GM12874 (cell line): ENCODE data around the gene DFFA.
A peak's percentile ranks its signal among the peaks of the same experiment; 100 is the strongest.

Experiments
- CTCF ChIP-seq: IDR thresholded peaks from 2 replicates; pipeline ENCODE4 v1.5.1; 2011; ENCODE audit warnings: low read depth, mild to moderate bottlenecking, control low read depth, low read length, moderate library complexity; ENCODE audit not compliant: insufficient read depth

DFFA gene

DNA sequence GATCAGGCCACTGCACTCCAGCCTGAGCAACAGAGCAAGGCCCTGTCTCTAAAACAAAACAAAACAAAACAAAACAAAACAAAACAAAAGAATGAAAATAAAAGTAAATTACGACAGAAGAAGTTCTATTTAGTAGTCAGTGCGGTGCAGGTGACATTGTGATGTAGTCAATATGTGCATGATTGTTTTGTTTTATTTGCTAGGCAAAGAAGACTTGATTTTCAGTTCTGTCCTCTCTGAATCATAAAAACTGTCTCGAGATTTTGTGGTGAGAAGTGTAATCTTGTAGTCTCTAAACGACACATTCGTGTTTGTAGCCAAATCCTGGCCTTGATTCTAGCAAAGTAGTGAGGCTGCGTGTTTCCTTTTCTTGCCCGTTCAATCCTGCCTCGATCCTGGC lies 25.9 kb upstream of the DFFA start:
- TF ChIP-seq CTCF, result no peak

DNA sequence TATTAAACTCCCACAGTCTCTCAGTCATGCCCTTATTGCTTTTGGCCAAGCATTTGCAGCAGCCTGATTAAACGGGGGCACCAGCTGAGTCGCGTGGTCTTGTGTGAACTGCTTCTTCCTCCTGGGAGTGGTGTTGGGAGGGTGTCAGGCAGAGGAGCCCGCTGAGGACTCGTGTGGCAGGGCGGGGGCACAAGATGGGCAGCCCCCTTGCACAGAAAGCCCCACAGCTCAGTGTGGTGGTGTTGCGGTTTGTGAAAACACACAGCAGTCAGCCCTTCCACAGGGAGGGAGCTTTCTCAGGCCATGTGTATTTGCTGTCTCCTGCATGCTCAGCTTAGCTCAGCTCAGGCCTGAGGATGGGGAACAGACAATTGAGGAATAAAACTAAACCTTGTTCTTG lies 24.8 kb upstream of the DFFA start:
- TF ChIP-seq CTCF, result no peak

- no peak for TF ChIP-seq CTCF
Observed at GRCh38 chr1:10495952-10496351, 23.6 kb upstream of the DFFA start.

- no peak for TF ChIP-seq CTCF
Observed at GRCh38 chr1:10495475-10495817, 23.1 kb upstream of the DFFA start.

DNA sequence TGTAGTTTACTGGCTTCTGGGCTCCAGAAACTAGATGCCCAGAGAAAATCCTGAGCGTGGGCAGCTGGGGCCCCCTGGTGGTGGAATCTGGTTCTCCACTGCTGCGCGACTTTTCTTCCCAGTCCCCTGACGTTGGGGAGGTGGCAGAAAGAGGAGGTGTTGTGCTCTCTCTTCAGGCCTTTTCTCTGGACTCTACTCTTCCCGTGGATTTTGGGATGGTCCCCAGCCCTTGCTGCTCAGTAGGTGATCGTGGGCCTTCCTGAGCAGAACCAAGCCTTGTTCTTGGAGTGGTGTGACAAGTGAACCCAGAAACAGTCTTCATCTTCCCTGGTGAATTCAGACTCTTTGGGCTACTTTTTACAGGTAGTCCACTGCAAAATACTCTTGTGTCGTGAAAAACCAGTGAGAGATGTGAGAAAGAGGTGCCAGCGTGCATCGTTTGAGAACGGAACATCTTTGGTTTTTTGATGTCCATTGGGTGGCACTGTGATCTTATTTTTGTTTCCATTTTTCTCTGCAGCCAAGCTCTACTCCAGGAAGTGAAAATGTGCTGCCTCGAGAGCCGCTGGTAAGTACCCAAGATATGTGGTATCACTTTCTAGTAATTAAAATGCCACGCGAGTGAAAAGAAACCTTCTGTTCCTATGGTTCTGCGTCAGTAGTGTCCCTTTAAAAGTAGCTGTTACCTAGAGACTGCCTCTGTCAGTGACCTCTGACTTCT lies 22.6 kb upstream of the DFFA start:
- TF ChIP-seq CTCF, result peak; percentile 93

- TF ChIP-seq CTCF, result no peak
Observed at GRCh38 chr1:10494418-10494753, 22.1 kb upstream of the DFFA start.

- no peak for TF ChIP-seq CTCF
Observed at GRCh38 chr1:10490286-10490970, 18.1 kb upstream of the DFFA start.
